GM13977 (cell line): ENCODE data around the gene CLSTN2.

Experiments
- DNase-seq: peaks from one replicate; pipeline ENCODE4 v3.0.0; 2012; ENCODE audit warnings: low spot score
- in situ Hi-C: fragments of 300-500 bp; cut with MboI; formaldehyde crosslinking; loops from one replicate; pipeline ENCODE4 v1.12.0; 2022; ENCODE audit warnings: low sequenced_read_pairs, low pct_unique_long_range_greater_than_20kb, mixed read lengths, inconsistent platforms; ENCODE audit not compliant: unreplicated experiment
- TF ChIP-seq, protein P1 (sequence below): IDR thresholded peaks from 2 replicates; pipeline ENCODE4 v1.5.1; 2012; ENCODE audit warnings: mild to moderate bottlenecking, control low read depth; ENCODE audit not compliant: insufficient read depth; ENCODE audit errors: extremely low read depth, missing control alignments

CLSTN2 gene

DNA sequence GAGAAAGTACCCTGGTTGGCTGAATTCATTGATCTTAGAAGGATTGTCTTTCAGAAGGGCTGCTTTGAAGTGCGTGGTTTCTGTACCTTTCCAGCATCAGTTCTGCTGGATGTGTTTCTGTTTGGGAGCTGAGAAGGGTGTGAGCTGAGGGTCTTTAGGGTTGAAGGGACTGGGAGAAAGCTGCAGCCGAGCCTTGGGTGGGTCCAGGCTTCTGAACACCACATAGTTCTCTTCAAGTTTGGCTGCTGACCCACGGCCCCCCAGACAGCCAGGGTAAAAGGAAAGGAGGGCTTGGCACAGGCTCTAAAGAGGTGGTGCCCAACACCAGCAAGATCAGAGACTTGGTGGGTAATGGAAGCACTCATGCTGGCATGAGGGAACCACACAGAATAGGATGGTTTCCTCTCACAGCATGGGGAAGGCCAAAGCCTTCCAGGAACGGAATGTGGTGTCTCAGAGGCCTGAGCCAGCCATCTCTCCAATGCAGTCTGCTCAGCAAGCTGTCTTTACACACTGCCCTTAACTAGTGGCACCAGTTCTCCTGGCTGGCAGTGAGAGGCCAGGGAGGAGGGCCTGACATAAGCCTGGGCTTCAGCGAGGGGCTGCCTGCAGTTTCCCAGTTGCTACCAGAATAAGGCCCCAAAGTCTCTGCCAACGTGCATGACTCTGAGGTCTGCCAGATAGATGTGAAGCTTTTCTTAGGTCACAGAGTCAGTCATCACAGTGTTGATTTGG is 503.9 kb downstream of the CLSTN2 start:
- no peak for DNase-seq
- TF ChIP-seq, protein P1, sequence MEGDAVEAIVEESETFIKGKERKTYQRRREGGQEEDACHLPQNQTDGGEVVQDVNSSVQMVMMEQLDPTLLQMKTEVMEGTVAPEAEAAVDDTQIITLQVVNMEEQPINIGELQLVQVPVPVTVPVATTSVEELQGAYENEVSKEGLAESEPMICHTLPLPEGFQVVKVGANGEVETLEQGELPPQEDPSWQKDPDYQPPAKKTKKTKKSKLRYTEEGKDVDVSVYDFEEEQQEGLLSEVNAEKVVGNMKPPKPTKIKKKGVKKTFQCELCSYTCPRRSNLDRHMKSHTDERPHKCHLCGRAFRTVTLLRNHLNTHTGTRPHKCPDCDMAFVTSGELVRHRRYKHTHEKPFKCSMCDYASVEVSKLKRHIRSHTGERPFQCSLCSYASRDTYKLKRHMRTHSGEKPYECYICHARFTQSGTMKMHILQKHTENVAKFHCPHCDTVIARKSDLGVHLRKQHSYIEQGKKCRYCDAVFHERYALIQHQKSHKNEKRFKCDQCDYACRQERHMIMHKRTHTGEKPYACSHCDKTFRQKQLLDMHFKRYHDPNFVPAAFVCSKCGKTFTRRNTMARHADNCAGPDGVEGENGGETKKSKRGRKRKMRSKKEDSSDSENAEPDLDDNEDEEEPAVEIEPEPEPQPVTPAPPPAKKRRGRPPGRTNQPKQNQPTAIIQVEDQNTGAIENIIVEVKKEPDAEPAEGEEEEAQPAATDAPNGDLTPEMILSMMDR, result no peak
- in situ Hi-C loops, result no loop called here

DNA sequence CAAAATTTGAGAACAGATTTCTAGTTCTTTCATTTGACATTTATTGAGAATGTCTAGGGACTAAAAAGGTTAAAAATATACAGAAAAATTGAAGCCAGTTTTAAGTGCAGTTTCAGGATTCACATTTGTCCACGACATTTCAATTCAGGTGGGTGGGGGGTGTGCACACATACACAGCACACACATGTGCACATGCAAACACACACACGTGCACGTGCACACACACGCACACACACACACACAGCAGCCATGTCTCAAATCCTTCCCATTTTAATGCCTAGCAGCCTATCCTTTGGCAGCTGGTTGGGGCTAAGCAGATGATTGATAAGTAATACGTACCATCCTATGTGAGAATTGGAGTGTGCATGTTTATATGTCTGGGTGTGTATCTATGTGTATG is 504.5 kb downstream of the CLSTN2 start:
- TF ChIP-seq, protein P1, result no peak
- DNase-seq, result no peak
- in situ Hi-C loops, result no loop called here

GRCh38 chr3:140440446-140440845 is 505.5 kb downstream of the CLSTN2 start:
- TF ChIP-seq, protein P1, result no peak
- in situ Hi-C loops, result no loop called here
- no peak for DNase-seq

DNA sequence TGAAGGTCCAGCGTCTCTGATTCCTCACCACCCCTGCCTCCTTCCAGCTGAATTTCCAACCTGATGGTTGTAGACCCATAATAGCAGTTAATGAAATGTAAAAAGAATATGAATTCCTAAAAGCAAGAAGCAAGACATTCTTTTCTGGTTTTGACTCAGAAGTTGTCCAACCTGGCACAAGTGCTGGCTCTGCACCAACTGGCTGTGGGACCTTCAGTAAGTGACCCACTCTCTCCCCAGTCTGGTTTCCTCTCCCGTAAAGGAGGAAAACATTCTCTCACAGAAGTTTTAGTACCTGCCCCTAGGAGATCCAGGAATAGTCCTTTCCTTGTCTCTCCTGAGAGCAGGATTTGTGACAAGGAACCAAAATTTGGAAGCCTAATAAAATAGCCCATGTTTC is 506.0 kb downstream of the CLSTN2 start:
- TF ChIP-seq, protein P1, result no peak
- DNase-seq, result no peak
- in situ Hi-C loops, result no loop called here

DNA sequence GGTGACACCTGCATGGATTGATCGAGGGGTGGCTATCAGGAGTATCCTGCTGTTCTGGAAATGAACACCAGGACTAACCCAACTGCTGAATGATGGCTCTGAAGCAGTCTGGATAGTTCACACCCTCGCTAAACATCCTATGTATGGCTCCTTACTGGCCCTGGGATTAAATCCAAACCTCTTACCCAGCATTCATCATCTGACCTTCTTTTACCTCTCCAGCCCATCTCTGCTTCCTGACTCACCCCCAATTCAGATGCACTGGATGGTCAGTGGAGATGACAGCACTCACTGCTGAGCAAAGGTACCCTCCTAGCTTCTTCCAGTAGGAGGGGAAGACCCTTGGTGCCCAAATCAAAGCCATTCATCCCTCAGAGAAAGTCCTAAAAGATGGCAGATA is 507.6 kb downstream of the CLSTN2 start:
- DNase-seq, result no peak
- TF ChIP-seq, protein P1, result no peak
- in situ Hi-C loops, result no loop called here

- in situ Hi-C loops, result no loop called here
- TF ChIP-seq, protein P1, result no peak
- no peak for DNase-seq
Observed at GRCh38 chr3:140443073-140443472, 508.1 kb downstream of the CLSTN2 start.
